ENCODE data around the gene COPB2.

The COPB2 gene

GRCh38 chr3:139425745-139426400 is 36.4 kb upstream of the COPB2 start:
- no peak overlapping the region for H2AFZ ChIP-seq (ENCODE audit: low read depth, low read length)
- no peaks in the 10 kb centered on the region for H3K27me3 ChIP-seq (ENCODE audit: insufficient read depth, low read length, poor library complexity)
- no peak for DNase-seq
- no peaks in the 10 kb centered on the region for H3K9me3 ChIP-seq (ENCODE audit: insufficient read depth, low read length, severe bottlenecking)
- no peaks in the 10 kb centered on the region for H3K4me1 ChIP-seq (ENCODE audit: insufficient read depth, low read length)
- no peaks in the 10 kb centered on the region for H3K36me3 ChIP-seq (ENCODE audit: insufficient read depth, low read length)
- H3K27ac ChIP-seq (ENCODE audit: low read length), result no peak overlapping the region
- no peaks in the 10 kb centered on the region for H4K20me1 ChIP-seq (ENCODE audit: insufficient read depth, low read length)
- H3K79me2 ChIP-seq (ENCODE audit: insufficient read depth, low read length), result no peaks in the 10 kb centered on the region
- no peak overlapping the region for H3K9ac ChIP-seq (ENCODE audit: low read depth, low read length)
- no peak overlapping the region for H3K4me3 ChIP-seq (ENCODE audit: low read depth in 1 of 2, low read length in 2 of 2)
- no peak for TF ChIP-seq CTCF (IDR thresholded peaks at IDR 0.05; ENCODE audit: borderline replicate concordance, extremely low read depth, low read length, poor library complexity, severe bottlenecking)
- no peak for TF ChIP-seq EZH2 (IDR thresholded peaks at IDR 0.05; ENCODE audit: borderline replicate concordance, low read depth, low read length, severe bottlenecking)
- H3K4me2 ChIP-seq (ENCODE audit: insufficient read depth, low read length), result no peak overlapping the region
- no peak for ATAC-seq (ENCODE audit: insufficient read depth, low read depth)

- Histone ChIP-seq H2AFZ (ENCODE audit: low read depth, low read length) (no peak overlapping the region), H3K4me1 (ENCODE audit: insufficient read depth, low read length) (no peaks in the 10 kb centered on the region), H3K79me2 (ENCODE audit: insufficient read depth, low read length) (no peaks in the 10 kb centered on the region), H3K4me2 (ENCODE audit: insufficient read depth, low read length) (no peak overlapping the region), H3K9me3 (ENCODE audit: insufficient read depth, low read length, severe bottlenecking) (no peaks in the 10 kb centered on the region), H3K36me3 (ENCODE audit: insufficient read depth, low read length) (no peaks in the 10 kb centered on the region), H3K27ac (ENCODE audit: low read length) (no peak overlapping the region), H4K20me1 (ENCODE audit: insufficient read depth, low read length) (no peaks in the 10 kb centered on the region), H3K4me3 (ENCODE audit: low read depth in 1 of 2, low read length in 2 of 2) (no peak overlapping the region), H3K27me3 (ENCODE audit: insufficient read depth, low read length, poor library complexity) (no peaks in the 10 kb centered on the region), H3K9ac (ENCODE audit: low read depth, low read length) (no peak overlapping the region)
- TF ChIP-seq CTCF (IDR thresholded peaks at IDR 0.05; ENCODE audit: borderline replicate concordance, extremely low read depth, low read length, poor library complexity, severe bottlenecking) (no peak), EZH2 (IDR thresholded peaks at IDR 0.05; ENCODE audit: borderline replicate concordance, low read depth, low read length, severe bottlenecking) (no peak)
- DNase-seq (no peak), ATAC-seq (ENCODE audit: insufficient read depth, low read depth) (no peak)
These were observed 33.8 kb upstream of the COPB2 start for GRCh38 chr3:139423232-139423631.

GRCh38 chr3:139421460-139421859 is 32.0 kb upstream of the COPB2 start:
- H3K4me3 ChIP-seq (ENCODE audit: low read depth in 1 of 2, low read length in 2 of 2), result no peak overlapping the region
- TF ChIP-seq EZH2 (IDR thresholded peaks at IDR 0.05; ENCODE audit: borderline replicate concordance, low read depth, low read length, severe bottlenecking) (no peak), CTCF (IDR thresholded peaks at IDR 0.05; ENCODE audit: borderline replicate concordance, extremely low read depth, low read length, poor library complexity, severe bottlenecking) (no peak)
- no peak overlapping the region for H3K4me2 ChIP-seq (ENCODE audit: insufficient read depth, low read length)

More at GRCh38 chr3:139421460-139421859, 32.0 kb upstream of the COPB2 start:
- Histone ChIP-seq H3K9ac (ENCODE audit: low read depth, low read length) (no peak overlapping the region), H3K27ac (ENCODE audit: low read length) (no peak overlapping the region), H3K27me3 (ENCODE audit: insufficient read depth, low read length, poor library complexity) (no peaks in the 10 kb centered on the region), H3K4me1 (ENCODE audit: insufficient read depth, low read length) (no peaks in the 10 kb centered on the region), H2AFZ (ENCODE audit: low read depth, low read length) (no peak overlapping the region), H3K36me3 (ENCODE audit: insufficient read depth, low read length) (no peaks in the 10 kb centered on the region), H3K79me2 (ENCODE audit: insufficient read depth, low read length) (no peaks in the 10 kb centered on the region), H4K20me1 (ENCODE audit: insufficient read depth, low read length) (no peaks in the 10 kb centered on the region), H3K9me3 (ENCODE audit: insufficient read depth, low read length, severe bottlenecking) (no peaks in the 10 kb centered on the region)
- no peak for DNase-seq
- no peak for ATAC-seq (ENCODE audit: insufficient read depth, low read depth)

Measured in DND-41 (cell line).